D721Med (cell line): Measurements from ENCODE around the gene ISCA1.

Experiments
- DNase-seq: peaks from one replicate; pipeline ENCODE4 v3.0.0; 2011; ENCODE audit warnings: low spot score; ENCODE audit not compliant: insufficient read length
- FAIRE-seq: peaks from 2 replicates; lab custom pipeline; 2011; peaks lifted over from hg19 to GRCh38; lab: Jason Lieb, UNC
- CTCF ChIP-seq: IDR thresholded peaks from 2 replicates; pipeline ENCODE4 v1.5.1; 2012; ENCODE audit warnings: mild to moderate bottlenecking, control low read depth; ENCODE audit not compliant: insufficient read depth; ENCODE audit errors: missing control alignments

Gene ISCA1

GRCh38 chr9:86241216-86241615 lies 41.1 kb downstream of the ISCA1 start:
- no peak for TF ChIP-seq CTCF
- no peak for FAIRE-seq
- DNase-seq: no peak

GRCh38 chr9:86238861-86239770 lies 43.2 kb downstream of the ISCA1 start:
- no peak for FAIRE-seq

GRCh38 chr9:86230858-86231257 lies 51.5 kb downstream of the ISCA1 start:
- TF ChIP-seq CTCF: no peak
- DNase-seq (no peak), FAIRE-seq (no peak)

More at GRCh38 chr9:86238861-86239770, 43.2 kb downstream of the ISCA1 start:
- DNase-seq: no peak
- TF ChIP-seq CTCF: no peak

GRCh38 chr9:86222667-86223066 lies 59.7 kb downstream of the ISCA1 start:
- FAIRE-seq: no peak
- TF ChIP-seq CTCF: no peak
- no peak for DNase-seq

- FAIRE-seq: no peak
- no peak for TF ChIP-seq CTCF
- no peak for DNase-seq
Measured at GRCh38 chr9:86219606-86220005, 62.7 kb downstream of the ISCA1 start.

- no peak for DNase-seq
- FAIRE-seq: no peak
- no peak for TF ChIP-seq CTCF
Measured at GRCh38 chr9:86217076-86217755, 65.1 kb downstream of the ISCA1 start.
